NCI-H526 (cell line): ENCODE data around the gene ADAMTSL1.

Experiments
- DNase-seq, 2 experiments: peaks; one replicate each; lab custom pipeline; 2025; lab: John Stamatoyannopoulos, UW

The ADAMTSL1 gene

DNA sequence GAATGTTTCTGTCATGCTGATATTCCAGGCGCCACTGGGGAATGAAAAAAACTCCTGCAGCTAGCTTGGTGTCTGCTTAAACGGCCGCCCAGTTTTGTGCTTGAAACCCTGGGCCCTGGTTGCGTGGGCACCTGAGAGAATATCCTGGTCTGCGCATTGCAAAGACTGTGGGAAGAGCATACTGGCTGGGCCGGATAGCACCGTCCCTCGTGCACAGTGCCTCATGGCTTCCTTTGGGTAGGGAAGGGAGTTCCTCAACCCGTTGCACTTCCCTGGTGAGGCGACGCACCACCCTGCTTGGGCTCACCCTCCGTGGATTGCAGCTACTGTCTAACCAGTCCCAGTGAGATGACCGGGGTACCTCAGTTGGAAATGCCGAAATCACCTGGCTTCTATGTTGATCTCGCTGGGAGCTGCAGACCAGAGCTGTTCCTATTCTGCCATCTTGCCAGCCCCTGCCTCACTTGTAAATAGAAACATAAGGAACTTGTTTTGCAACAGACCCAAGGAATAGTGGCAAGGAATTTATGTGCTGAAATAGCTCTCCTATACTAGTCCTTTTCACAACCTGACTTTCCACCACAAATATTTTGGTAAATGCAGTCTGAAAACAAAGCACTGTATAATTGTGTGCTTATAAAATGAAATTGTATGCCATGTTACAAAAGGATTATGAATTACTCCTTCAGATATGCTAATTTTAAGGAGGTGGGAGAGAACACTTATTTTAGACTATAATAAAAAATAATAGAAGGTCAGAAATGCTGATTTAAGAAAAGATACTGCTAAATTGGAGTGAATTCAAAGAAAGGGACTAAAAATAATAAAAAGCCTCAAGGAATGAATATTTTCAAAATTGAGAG, 90.3 kb downstream of the ADAMTSL1 start:
- DNase-seq, result no peak

DNA sequence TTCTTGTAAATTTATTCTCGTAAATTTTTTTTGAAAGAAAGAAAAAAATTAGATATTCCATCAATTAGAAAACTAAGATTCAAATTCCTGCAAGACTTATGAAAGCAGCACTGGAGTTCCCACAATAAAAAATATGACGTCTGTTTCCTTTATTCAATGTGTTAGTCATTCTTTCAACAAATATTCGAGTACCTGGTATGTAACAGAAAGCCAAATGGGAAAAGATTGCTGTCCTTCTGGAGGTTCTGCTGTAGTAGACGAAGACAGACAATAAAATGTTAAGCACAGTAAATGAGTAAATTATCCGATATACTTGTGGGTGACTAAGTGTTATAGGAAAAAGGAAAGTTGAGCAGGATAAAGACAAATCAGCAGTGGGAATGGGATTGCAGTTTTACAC, 92.2 kb downstream of the ADAMTSL1 start:
- DNase-seq, result no peak

GRCh38 chr9:18568973-18569372, 95.0 kb downstream of the ADAMTSL1 start:
- no peak for DNase-seq

DNA sequence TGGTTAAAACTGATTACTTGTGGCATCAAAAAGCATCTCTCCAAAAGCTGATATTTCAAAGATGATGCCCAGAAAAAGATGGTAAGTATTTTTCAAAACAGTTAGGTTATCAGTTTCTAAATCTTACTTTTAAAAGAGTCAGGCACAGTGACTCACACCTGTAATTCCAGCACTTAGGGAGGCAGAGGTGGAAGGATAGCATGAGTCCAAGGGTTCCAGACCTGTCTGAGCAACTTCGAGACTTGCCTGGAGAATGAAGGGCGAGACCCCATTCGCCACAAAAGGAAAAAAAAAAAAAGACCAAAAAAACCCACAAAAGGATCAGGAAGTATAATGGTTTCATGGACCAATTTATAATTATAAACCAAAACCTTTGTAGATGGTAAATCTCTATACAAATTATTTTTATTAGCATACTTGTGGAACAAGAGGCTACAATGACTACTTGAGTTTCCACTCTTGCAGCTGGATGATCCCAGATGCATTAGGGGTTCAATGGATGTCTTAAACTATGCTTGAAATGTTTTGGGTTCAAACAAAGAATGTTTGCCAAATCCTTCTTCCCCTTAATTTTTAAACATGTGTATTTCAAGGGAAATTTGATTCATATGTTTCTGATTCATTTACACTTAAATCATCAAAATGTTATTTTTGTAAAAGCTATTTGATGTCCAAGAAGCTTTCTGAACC, 96.1 kb downstream of the ADAMTSL1 start:
- no peak for DNase-seq

DNA sequence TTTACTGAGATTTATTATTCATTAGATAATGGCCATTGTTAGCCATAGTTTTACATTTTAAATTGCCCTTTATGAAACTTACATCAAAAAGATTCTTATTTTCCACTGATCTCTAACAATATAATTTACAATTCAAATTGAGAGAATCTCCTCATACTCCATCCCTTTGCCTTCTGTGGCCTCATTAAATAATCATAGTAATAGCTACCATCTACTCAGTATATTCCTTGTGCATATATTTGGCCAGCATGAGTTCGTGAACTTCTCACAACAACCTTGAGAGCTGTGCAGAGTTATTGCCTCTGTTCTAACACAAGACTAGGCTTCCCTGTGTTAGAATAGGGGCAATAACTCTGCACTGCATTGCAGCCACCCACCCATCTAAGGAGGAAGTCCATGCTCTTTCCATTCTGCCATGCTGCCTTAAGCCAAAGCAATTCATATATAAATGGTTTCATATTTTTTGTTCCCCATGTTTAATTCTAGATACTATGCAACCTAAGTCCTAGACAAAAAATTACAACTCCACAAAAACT, 99.1 kb downstream of the ADAMTSL1 start:
- DNase-seq, result no peak

DNA sequence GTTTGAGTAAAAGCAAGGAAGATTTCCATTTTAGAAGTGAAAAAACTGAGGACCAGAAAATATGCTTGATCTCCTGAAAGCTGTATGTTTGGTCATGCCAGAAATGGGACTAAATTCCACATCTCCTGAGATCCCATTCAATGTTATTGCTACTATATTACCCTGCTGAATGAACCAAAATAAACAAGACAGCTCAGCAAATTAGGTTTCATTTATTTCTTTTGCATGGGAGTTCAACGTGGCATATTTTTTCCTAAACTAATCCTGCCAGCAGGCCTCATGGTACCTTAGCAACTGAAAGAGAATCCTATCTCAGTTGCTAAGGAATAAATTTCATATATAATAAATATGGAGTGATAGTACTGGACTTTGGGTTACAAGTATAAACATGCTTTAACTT, 101.7 kb downstream of the ADAMTSL1 start:
- DNase-seq, result no peak

DNA sequence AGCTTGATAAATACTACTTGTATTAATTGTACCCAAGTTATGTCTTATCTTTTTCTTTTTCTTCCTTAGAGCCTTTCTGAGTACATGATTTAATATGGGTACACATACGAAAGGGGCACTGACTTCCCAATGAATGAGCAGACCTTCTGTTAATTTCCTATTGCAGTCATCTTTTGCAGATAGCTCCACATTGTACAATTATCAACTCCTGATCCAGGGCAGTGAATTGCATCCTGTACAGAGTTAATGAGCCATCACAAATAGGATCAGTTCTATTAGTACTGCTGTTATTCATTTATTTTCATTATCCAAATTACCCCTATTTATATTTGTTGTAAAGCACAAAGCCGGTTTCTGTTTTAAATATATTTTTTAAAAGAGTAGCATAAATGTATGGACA, 105.6 kb downstream of the ADAMTSL1 start:
- DNase-seq, result no peak

GRCh38 chr9:18580151-18580550, 106.2 kb downstream of the ADAMTSL1 start:
- no peak for DNase-seq

GRCh38 chr9:18585996-18586395, 112.0 kb downstream of the ADAMTSL1 start:
- no peak for DNase-seq

DNA sequence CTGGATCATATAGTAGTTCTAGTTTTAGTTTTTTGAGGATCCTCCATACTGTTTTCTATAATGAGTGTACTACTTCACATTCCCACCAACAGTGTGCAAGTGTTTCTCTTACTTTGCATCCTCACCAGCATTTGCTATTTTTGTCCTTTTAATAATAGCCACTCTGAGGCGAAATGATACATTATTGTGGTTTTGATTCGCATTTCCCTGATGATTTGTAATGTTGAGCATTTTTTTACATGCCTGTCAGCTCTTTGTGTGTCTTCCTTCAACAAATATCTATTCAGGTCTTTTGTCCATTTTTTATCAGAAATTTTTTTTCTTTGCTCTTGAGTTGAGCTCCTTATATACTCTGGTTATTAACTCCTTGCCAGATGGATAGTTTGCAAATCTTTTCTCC, 114.0 kb downstream of the ADAMTSL1 start:
- no peak for DNase-seq

DNA sequence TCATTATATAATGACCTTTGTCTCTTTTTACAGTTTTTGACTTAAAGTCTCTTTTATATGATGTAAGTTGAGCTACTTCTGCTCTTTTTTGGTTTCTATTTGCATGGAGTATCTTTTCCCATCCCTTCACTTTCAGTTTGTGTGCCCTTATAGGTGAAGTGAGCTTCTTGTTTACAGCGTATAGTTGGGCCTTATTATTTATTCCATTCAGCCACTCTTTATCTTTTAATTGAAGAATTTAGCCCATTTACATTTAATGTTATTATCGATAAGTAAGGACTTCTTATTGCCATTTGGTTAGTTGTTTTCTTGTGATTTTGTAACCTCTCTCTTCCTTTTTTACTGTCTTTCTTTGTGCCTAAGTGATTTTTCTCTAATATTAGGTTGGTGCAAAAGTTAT, 117.3 kb downstream of the ADAMTSL1 start:
- DNase-seq, result no peak

GRCh38 chr9:18594837-18595236, 120.9 kb downstream of the ADAMTSL1 start:
- no peak for DNase-seq

GRCh38 chr9:18595597-18595996, 121.6 kb downstream of the ADAMTSL1 start:
- DNase-seq, result no peak

- DNase-seq, result no peak
Observed at GRCh38 chr9:18596920-18597319, 123.0 kb downstream of the ADAMTSL1 start.

- DNase-seq, result no peak
Observed at GRCh38 chr9:18598969-18599368, 125.0 kb downstream of the ADAMTSL1 start.

DNA sequence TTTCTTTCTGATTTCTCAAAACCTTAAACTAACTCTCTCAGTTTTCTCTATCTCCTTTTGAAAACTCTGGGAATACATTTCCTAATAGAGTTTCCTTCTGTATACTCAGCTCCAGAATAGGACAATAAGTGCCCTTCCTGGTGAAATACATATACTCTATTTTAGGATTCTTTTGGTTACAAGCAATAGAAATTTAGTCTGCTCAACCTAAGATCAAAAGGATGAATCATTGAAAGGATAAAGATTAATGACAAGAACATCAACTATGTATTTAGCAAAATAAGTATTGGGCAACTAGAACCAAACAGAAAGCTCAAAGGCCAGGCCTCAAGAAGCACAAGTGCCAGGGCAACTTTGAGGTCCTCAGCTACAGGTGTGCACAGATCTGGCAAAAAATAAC, 127.1 kb downstream of the ADAMTSL1 start:
- no peak for DNase-seq

DNA sequence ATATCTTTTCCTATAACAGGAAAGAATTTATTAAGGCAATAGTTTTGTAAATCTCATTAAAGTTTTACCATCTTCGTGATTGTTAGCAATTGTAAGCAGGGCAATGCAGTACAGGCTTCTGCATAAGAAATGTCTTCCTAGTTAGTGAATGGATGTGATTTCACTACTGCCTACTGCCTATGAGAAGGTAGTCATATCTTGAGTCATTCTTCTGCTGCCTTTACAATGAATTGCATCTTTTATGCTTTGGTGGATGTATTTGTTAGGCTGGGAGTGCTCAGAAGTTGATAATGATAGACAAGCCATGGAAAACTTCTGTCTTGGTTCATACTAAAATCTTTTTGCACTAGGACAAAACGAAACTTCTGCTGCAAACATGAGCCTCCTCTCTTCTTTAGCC, 128.0 kb downstream of the ADAMTSL1 start:
- DNase-seq, result no peak

- no peak for DNase-seq
Observed at GRCh38 chr9:18604767-18605730, 131.1 kb downstream of the ADAMTSL1 start.

- DNase-seq, result no peak
Observed at GRCh38 chr9:18605766-18606180, 131.8 kb downstream of the ADAMTSL1 start.

DNA sequence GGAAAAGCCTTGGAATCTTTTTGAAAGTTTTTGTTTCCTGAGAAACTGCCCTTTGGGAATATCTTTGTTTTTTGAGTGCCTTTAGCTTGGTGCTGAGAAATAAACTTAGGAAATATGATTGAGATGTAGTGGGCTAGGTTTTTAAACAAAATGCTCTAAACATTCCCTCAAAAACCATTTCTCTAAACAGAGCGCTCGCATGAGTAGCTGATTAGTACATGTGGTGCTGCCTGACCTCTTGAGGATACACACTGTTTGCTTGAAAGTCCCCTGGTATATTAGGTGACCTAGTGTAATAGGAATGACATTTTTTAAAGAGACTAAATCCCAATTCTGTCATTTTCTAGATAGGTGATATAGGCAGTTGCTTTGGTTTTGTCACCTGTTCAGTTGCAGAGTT, 132.3 kb downstream of the ADAMTSL1 start:
- no peak for DNase-seq

DNA sequence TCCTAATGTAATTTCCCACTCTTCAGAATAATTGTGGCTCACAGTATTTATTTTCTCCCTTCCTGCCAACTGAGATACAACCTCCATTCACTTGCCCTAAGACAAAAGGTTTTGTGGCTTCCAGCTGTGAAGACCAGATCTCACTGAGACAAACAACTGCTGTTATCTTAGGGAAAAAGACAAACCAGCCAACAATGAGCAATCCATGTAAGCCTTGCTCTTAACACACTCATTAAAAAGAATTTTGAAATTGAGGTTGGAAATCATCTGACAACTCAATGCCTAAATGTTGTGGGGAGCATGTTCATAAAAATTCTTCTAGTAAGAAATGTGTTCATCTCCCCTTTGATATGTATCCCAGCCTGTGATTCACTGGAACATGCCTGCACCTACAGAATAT, 132.9 kb downstream of the ADAMTSL1 start:
- no peak for DNase-seq

DNA sequence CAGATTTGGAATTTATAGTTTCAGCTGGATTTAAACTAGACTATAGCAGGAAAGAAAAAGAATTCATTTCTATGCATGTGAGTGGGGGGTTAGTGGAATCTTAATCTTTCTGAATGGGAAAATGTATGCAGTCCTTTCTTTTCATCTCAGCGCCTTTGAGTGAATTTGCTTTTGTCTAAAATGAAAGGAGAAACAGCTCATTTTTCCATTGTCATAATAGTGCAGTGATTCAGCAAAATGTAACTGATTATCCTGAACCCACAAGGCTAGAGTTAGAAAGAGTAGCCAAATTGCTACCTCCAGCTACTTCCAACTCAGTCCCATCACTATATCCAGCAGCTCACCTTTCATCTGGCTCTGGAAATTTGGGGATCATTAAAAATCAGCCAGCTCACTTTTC, 134.4 kb downstream of the ADAMTSL1 start:
- DNase-seq, result no peak
